Urinary bladder (tissue), 4 donors: Measurements from ENCODE around the gene CEP164. TPM values are rescaled to one million over a fixed set of nuclear protein-coding genes. Genes with fewer than 3 reads are reported as not detected.

ENCODE experiments used
- DNase-seq: peaks from one replicate; pipeline ENCODE4 v3.0.0-alpha.2; 2015; ENCODE audit errors: extremely low spot score
- H3K27ac ChIP-seq: one replicate; pipeline ENCODE4 v1.5.1; 2013; ENCODE audit warnings: low read depth, mild to moderate bottlenecking, moderate library complexity
- H3K36me3 ChIP-seq: one replicate; pipeline ENCODE4 v1.6.1; 2013; ENCODE audit warnings: mild to moderate bottlenecking, moderate library complexity; ENCODE audit not compliant: insufficient read depth
- H3K4me1 ChIP-seq: one replicate; pipeline ENCODE4 v1.6.1; 2013; ENCODE audit warnings: mild to moderate bottlenecking, moderate library complexity; ENCODE audit not compliant: insufficient read depth
- H3K4me3 ChIP-seq: one replicate; pipeline ENCODE4 v1.5.1; 2013; ENCODE audit warnings: low read depth, low read length
- WGBS: extraction: QIAGEN DNeasy Blood & Tissue Kit; methylation state at CpG from one replicate; pipeline ENCODE4 v1.1.7; 2013; 5-methylcytosine and 5-hydroxymethylcytosine counted together
- polyA plus RNA-seq: library from polyadenylated mRNA; stranded (reverse); fragments of 200-250 nt; gene quantifications from one replicate; pipeline ENCODE4 v1.2.3, GENCODE V29; 2013
- total RNA-seq: library from RNA; depleted of rRNA; stranded (reverse); fragments of >200 nt; gene quantifications from one replicate; pipeline ENCODE4 v1.2.3, GENCODE V29; 2014
- donor health status: healthy with polysubstance abuse.
- donor health status: healthy.

CEP164 gene
- total and polyA plus RNA-seq, 2 donors: 17.5 to 29.0 TPM

- WGBS: 93% methylated on average over 9 of the region's 9 CpGs
- peaks cover 1% of the 10 kb centered on the region for H3K36me3 ChIP-seq
- H3K27ac ChIP-seq: no peak overlapping the region
- H3K4me1 ChIP-seq: no peaks in the 10 kb centered on the region
- DNase-seq: no peak
- no peak overlapping the region for H3K4me3 ChIP-seq
These were observed 28.7 kb downstream of the CEP164 start for GRCh38 chr11:117356126-117356890.

- no peak overlapping the region for H3K27ac ChIP-seq
- peaks cover 5% of the 10 kb centered on the region for H3K36me3 ChIP-seq
- no peak for DNase-seq
- 89% methylated on average over 8 of the region's 8 CpGs for WGBS
- H3K4me1 ChIP-seq: no peaks in the 10 kb centered on the region
- H3K4me3 ChIP-seq: no peak overlapping the region
These were observed 33.8 kb downstream of the CEP164 start for GRCh38 chr11:117361432-117361831.

- Histone ChIP-seq H3K4me3 (no peak overlapping the region), H3K36me3 (peaks cover 5% of the 10 kb centered on the region), H3K4me1 (no peaks in the 10 kb centered on the region), H3K27ac (no peak overlapping the region)
- no peak for DNase-seq
- WGBS: 74% methylated on average over 6 of the region's 6 CpGs
These were observed 38.6 kb downstream of the CEP164 start for GRCh38 chr11:117366248-117366647.

- no peak overlapping the region for H3K27ac ChIP-seq
- no peaks in the 10 kb centered on the region for H3K4me1 ChIP-seq
- peaks cover 5% of the 10 kb centered on the region for H3K36me3 ChIP-seq
- DNase-seq: no peak
- 76% methylated on average over 2 of the region's 2 CpGs for WGBS
- H3K4me3 ChIP-seq: no peak overlapping the region
These were observed 39.2 kb downstream of the CEP164 start for GRCh38 chr11:117366875-117367274.

- H3K36me3 ChIP-seq: peaks cover 5% of the 10 kb centered on the region
- H3K4me3 ChIP-seq: no peak overlapping the region
- DNase-seq: peak; percentile 2
- H3K4me1 ChIP-seq: no peaks in the 10 kb centered on the region
- 71% methylated on average over 1 of the region's 1 CpG for WGBS
- no peak overlapping the region for H3K27ac ChIP-seq
These were observed 41.9 kb downstream of the CEP164 start for GRCh38 chr11:117369534-117369933.

GRCh38 chr11:117371453-117371852, 43.8 kb downstream of the CEP164 start:
- 95% methylated on average over 4 of the region's 4 CpGs for WGBS

GRCh38 chr11:117374316-117375055, 46.8 kb downstream of the CEP164 start:
- 92% methylated on average over 8 of the region's 8 CpGs for WGBS
- H3K4me3 ChIP-seq: no peak overlapping the region
- no peaks in the 10 kb centered on the region for H3K36me3 ChIP-seq
- H3K4me1 ChIP-seq: no peaks in the 10 kb centered on the region
- no peak for DNase-seq
- no peak overlapping the region for H3K27ac ChIP-seq

More at GRCh38 chr11:117371453-117371852, 43.8 kb downstream of the CEP164 start:
- Histone ChIP-seq H3K36me3 (peaks cover under 1% of the 10 kb centered on the region), H3K4me3 (no peak overlapping the region), H3K27ac (no peak overlapping the region), H3K4me1 (no peaks in the 10 kb centered on the region)
- no peak for DNase-seq

- no peak for DNase-seq
- no peak overlapping the region for H3K27ac ChIP-seq
- no peak overlapping the region for H3K4me3 ChIP-seq
- no peaks in the 10 kb centered on the region for H3K36me3 ChIP-seq
- WGBS: 93% methylated on average over 5 of the region's 5 CpGs
- no peaks in the 10 kb centered on the region for H3K4me1 ChIP-seq
These were observed 48.3 kb downstream of the CEP164 start for GRCh38 chr11:117375960-117376359.

GRCh38 chr11:117376517-117376916, 48.9 kb downstream of the CEP164 start:
- no peak overlapping the region for H3K4me3 ChIP-seq
- 88% methylated on average over 2 of the region's 2 CpGs for WGBS
- no peaks in the 10 kb centered on the region for H3K4me1 ChIP-seq
- no peaks in the 10 kb centered on the region for H3K36me3 ChIP-seq
- H3K27ac ChIP-seq: no peak overlapping the region
- no peak for DNase-seq

GRCh38 chr11:117378976-117379865, 51.6 kb downstream of the CEP164 start:
- Histone ChIP-seq H3K4me1 (no peaks in the 10 kb centered on the region), H3K36me3 (no peaks in the 10 kb centered on the region), H3K27ac (no peak overlapping the region), H3K4me3 (no peak overlapping the region)
- 79% methylated on average over 12 of the region's 12 CpGs for WGBS
- no peak for DNase-seq

- WGBS: 96% methylated on average over 4 of the region's 4 CpGs
- no peak for DNase-seq
- Histone ChIP-seq H3K4me1 (no peaks in the 10 kb centered on the region), H3K4me3 (no peak overlapping the region), H3K27ac (no peak overlapping the region), H3K36me3 (no peaks in the 10 kb centered on the region)
These were observed 53.0 kb downstream of the CEP164 start for GRCh38 chr11:117380676-117381075.

- no peaks in the 10 kb centered on the region for H3K36me3 ChIP-seq
- H3K27ac ChIP-seq: no peak overlapping the region
- no peaks in the 10 kb centered on the region for H3K4me1 ChIP-seq
- H3K4me3 ChIP-seq: no peak overlapping the region
- WGBS: 91% methylated on average over 9 of the region's 9 CpGs
- DNase-seq: no peak
These were observed 54.1 kb downstream of the CEP164 start for GRCh38 chr11:117381481-117382387.

- DNase-seq: no peak
- Histone ChIP-seq H3K36me3 (peaks cover 3% of the 10 kb centered on the region), H3K4me3 (no peak overlapping the region), H3K4me1 (no peaks in the 10 kb centered on the region), H3K27ac (no peak overlapping the region)
- WGBS: 90% methylated on average over 4 of the region's 4 CpGs
These were observed 55.1 kb downstream of the CEP164 start for GRCh38 chr11:117382746-117383145.
